Activated T-helper 1 cell treated with Interleukin-2 at 50 U/mL for 16 hours (primary cell): ENCODE results near the gene MICALL1.

Source experiments
- DNase-seq: peaks from one replicate; pipeline ENCODE4 v3.0.0-alpha.2; 2020; ENCODE audit warnings: low read depth

Gene MICALL1

DNA sequence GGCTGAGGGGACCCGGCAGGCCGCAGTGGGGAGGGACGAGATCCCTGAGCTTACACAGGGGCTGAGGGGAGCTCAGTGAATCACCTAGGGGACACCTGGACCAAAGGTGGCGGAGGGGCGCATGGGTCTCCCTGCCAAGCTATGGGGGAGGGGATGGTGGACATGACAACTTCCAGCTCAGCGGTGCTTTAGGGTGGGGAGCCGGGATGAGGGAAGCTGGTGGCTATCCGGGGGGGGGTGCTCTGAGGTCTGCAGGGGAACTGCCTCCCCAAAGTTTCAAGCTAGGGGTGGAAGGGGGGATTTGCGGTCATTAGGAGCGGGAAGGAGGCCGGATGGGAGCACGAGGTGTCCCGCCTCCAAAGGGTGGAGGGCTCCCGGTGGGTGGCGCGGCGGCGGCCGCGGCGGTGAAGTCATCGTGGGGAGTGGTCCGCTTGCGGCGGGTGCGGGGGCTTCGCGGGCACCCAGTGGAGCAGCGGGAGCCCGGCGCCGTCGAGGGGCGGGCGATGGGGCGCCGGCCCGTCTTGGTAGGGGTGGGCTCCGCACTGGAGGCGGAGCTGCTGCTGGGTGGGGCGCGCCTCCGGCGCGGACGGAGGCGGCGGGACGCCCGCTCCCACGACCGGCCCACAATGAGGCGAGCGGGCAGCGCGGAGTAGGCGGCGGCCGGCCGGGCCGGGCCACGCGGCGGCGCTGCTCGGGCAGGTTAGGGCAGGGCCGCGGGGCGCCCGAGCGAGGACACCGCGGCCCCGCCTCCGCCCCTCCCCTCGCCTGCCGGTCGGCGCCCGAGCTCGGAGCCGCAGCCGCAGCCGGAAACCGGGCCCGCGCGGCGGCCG is at the start of gene MICALL1:
Gene MICALL1 (plus strand): TSS at position 764 of the 830 bp plus-strand sequence. CDS start 126 bp downstream, outside the sequence.
- DNase-seq, result peak; percentile 60

DNA sequence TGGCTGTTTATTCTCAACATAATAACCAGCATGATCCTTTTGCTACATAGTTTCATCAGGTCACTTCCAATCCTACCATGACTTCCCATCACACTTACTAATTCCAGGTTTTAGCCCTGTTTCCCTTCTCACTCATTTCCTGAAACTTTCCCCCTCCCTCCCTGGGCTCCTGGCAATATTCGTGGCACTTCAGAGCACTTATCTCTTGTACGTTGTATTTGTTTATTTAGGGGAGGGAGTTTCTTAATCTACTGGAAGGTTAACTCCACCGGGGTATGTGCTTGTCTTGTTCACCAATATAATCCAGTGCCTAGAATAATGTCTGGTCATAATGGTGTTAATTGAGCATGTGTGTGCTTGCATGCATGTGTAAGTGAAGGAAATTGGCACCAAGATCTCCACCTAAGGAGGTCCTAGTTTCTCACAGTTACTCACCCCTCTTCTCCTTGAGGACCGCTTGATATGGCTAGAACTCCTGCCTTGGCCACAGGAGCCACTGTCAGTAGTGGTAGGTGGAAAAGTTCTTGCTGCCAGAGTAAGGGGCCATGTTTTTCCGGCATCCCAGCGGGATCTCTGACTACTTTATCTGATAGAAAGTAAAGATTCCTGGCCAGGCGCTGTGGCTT is 45.2 kb upstream of the MICALL1 start:
- no peak for DNase-seq

DNA sequence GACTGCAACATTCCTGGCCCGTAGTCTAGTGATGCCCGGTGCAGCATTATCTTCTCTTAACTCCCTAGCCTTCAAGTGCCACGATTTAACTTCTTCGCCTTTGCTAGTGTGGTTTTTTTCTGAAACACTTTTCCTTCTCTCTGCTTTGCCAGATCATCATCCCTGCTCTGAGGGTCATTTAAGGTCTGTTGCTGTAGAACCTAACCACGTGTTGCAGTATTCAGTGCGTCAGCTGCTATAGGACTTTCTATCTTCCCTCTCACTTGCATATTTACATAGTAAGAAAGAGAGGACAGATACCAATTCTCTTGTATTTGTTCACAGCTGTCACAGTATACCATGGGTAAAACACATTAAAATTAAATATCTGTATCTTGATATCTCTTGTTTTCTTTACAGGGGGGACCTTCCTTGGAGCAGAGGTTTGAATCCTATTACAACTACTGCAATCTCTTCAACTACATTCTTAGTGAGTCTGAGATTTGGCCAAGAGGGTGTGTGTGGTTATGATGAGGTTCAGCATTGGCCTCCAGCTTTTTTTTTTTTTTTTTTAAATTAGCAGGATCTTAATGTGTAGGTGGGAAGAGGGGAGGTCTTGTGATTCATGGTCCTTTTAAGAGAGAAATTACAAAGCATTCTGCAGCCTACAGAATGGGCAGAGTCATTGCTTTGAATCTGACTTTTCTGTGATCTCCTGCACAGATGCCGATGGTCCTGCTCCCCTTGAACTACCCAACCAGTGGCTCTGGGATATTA is 43.3 kb upstream of the MICALL1 start:
- DNase-seq, result no peak

DNA sequence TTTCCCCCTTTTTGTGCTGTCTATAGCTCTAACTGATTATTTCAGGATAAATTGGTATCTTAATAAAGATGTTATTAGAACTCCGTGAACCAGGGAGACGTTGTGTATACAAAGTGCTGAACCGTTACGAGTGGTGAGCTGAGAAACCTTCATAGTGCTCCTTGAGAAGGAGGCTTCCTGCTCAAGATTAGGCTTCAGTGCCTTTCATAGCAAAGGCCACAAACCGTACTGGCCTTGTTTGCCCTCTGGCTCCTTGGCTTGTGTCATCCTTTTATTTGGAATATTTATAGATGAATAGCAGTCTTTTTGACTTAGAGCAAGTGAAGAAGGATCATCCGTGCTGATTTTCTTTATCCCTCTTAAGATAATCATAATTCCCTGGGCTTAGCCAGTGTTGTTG is 40.6 kb upstream of the MICALL1 start:
- DNase-seq, result no peak

DNA sequence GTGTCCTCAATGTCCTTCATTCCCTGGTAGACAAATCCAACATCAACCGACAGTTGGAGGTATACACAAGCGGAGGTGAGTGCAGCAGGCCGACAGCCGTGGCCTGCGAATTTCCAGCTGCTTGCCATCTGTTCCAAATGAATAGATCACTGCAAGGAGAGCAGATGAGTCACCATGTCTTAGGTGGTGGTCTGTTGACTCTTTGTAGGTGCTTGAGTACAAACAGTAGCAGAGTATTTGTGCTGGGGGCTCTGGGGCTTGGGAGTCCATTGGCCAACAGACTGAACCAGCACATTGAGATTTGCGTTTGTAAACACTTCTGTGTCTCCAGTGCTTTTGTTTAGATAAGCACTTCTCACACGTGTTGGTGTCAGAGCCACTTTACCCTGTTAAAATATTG is 35.8 kb upstream of the MICALL1 start:
- DNase-seq, result no peak

DNA sequence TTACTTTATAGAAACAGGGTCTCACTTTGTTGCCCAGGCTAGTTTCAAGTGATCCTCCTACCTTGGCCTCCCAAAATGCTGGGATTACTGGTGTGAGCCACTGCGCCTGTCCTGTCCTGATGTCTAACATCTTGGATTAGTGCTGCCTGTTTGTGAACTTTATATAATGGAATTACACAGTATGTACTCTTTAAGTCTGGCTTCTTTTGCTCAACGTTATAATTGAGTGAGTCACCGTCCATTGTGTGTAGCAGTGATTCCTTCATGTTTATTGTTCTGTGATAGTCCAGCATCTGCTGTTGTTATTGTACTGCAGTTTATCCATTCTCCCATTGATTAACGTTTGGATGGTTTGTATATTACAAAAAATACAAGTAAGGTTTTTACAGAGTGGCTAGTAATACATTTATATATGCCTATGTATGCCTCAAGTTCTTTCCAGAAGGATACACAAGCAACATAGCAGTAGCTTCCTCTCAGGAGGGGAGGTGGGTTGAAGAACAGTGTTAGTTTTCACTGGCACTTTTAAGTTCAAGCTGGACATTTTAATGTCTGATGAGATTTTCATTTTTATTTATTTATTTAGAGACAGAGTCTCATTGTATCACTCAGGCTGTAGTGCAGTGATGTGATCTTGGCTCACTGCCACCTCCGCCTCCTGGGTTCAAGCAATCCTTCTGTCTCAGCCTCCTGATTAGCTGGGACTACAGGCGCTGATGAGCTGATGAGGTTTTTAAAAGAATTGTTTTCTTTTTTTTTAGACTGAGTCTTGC is 25.2 kb upstream of the MICALL1 start:
- DNase-seq, result no peak

GRCh38 chr22:37884420-37884819 is 21.7 kb upstream of the MICALL1 start:
- no peak for DNase-seq

DNA sequence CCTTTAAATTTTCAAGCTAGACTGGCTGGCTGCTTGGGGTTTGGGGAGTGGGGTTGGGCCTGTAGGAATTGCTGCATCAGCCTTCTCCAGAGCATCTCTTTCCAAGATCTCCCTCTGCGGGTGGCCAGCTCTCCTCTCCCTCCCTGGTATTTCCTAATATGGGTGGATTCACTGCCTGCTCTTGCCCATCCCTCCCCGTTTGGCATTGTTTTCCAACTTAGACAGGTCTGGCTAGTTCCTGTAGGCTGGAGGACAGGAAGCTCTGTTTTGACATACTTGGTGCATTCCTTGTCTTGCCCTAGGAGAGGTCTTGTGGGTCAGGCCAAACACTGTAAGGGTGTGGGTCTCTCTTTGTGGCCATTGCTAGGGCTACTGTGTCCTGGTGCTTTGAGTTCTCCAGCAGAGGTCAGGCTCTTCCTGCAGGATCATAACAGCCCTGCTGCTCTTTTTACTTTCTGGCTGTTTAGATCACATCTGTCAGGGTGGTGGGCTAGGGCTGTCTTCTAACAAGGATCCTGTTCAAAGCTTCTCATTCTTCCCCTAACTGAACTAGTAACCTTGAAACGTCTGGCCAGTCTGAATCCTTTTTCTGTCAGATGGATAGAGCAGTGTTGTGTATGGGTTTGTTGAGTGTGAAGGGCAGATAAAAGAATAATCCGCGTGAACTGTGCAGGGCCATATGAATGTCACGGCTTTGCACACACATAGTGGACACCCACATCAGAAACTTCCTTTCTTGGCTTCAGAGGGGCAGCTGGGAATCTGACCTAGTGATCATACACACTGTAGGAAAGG is 18.3 kb upstream of the MICALL1 start:
- no peak for DNase-seq

GRCh38 chr22:37891926-37892325 is 14.2 kb upstream of the MICALL1 start:
- no peak for DNase-seq

- DNase-seq, result no peak
Measured at GRCh38 chr22:37892566-37893335, 13.3 kb upstream of the MICALL1 start.

- no peak for DNase-seq
Measured at GRCh38 chr22:37893583-37893983, 12.5 kb upstream of the MICALL1 start.

DNA sequence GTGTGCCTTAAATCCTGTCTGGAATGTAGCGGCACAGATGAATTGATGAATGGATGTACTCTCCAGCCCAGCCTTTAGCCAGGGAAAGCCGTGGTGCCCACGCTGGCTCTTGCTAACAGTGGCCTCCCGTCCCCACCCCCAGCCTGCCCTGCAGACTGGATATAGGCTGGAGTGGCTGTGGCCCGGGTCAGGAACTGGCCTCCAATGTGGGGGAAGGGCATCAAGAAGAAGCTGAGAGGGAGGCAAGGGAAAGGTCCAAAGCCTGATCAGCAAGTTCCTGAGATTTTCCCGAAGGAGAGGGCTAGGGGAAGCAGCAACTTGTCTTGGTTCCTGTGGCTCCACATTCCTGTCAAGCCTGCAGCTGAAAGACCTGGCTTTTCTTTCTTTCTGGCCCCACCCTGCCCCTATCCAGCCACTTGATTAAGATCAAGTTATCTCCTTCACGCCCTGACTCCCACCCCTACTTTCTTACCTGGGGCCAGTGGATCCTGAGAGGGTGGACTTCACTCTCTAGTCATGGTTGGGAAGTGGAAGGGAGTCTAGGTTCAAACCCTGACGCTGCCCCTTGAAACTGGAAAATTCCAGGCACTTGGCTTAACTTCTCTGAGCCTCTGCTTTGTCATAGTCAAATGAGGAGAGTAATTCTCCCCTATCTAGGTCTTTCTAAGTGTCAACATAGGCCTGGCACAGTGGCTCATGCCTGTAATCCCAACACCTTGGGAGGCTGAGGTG is 11.0 kb upstream of the MICALL1 start:
- DNase-seq, result no peak

DNA sequence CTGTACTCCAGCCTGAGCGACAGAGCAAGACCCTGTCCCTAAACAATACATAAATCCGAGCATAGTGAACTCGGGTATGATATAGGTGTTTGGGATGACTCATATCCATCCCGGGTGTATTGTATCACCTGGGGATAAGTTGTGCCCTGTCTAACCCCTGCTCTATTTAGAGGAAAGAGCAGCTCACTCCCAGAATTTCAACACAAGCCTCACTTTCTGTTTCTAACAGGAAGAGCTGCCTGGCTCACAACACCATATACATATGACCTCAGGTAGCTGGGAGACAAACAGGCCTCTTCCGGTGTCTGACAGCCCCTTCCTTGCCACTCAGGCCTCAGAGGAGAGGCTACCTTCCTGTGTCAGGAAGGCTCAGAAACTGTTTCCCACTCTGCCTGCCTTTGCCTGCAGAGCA is 9.9 kb upstream of the MICALL1 start:
- peak; percentile 30 for DNase-seq

- DNase-seq, result no peak
Measured at GRCh38 chr22:37896939-37897338, 9.2 kb upstream of the MICALL1 start.

GRCh38 chr22:37897807-37898206 is 8.3 kb upstream of the MICALL1 start:
- no peak for DNase-seq

GRCh38 chr22:37898441-37899181 is 7.5 kb upstream of the MICALL1 start:
- no peak for DNase-seq

DNA sequence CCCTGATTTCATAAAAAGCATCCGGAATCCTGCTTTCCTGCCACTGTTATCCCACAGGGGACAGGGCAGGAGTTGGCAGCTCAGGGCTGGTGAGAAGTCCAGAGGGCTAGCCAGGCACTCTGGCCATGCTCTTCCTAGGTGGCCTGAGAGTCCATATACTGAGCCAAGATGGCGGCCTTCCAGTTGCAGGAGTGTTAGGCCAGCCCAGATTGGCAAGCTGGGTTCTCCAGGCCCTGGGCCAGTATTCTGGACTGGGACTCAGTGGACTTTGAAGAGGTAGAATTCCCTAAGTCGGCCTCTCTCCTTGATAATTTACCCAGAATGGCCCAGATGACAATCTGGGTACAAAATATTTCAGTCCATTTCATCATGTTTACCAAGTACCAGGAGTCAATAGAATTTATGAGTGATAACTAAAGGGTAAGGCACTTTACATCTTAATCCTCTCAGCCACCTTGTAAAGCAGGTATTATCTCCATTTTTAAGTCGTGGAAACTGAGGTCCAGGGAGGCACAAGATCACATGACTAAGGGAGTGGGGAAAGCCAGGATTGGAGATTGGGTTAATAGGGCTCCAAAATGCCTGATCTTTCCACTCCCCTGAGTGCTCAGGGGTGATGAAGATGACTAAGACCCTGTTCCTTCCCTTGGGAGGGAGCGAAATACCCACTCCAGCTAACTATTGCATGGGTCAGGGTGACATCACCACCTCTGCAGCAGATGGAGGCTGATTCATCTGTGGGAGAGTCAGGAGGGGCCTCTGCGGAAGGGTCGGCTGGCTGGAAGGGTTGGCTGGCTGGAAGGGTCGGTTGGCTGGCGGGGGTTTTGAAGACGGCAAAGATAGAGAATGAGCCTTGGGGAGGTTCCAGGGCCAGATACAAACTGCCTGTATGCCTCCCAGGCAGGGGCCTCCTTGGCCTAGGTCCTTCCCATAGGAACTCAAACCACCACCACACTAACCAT is 1.2 kb upstream of the MICALL1 start:
- DNase-seq, result no peak
